Measurements from ENCODE around the gene ZNRF1.

DNA sequence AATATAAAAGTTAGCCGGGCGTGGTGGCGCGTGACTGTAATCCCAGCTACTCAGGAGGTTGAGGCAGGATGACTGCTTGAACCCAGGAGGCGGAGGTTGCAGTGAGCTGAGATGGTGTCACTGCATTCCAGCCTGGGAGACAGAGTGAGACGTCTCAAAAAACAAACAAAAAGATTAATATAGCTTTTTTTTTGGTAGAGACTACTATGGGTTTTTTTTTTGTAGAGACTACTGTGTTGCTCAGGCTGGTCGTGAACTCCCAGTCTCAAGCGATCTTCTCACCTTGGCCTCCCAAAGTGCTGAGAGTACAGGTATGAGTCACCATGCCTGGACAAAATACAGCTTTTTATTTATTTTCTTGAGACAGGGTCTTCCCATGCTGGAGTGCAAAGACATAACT, 20.2 kb downstream of the ZNRF1 start:
- TF ChIP-seq POLR2A (IDR thresholded peaks at IDR 0.05) (no peak), POLR2AphosphoS5 (IDR thresholded peaks at IDR 0.05) (no peak), EP300 (IDR thresholded peaks at IDR 0.05) (no peak)
- TF ChIP-seq, protein P1, sequence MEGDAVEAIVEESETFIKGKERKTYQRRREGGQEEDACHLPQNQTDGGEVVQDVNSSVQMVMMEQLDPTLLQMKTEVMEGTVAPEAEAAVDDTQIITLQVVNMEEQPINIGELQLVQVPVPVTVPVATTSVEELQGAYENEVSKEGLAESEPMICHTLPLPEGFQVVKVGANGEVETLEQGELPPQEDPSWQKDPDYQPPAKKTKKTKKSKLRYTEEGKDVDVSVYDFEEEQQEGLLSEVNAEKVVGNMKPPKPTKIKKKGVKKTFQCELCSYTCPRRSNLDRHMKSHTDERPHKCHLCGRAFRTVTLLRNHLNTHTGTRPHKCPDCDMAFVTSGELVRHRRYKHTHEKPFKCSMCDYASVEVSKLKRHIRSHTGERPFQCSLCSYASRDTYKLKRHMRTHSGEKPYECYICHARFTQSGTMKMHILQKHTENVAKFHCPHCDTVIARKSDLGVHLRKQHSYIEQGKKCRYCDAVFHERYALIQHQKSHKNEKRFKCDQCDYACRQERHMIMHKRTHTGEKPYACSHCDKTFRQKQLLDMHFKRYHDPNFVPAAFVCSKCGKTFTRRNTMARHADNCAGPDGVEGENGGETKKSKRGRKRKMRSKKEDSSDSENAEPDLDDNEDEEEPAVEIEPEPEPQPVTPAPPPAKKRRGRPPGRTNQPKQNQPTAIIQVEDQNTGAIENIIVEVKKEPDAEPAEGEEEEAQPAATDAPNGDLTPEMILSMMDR (IDR thresholded peaks at IDR 0.05) = no peak

Data from stomach (tissue), 4 donors.